Suprapubic skin (tissue), 4 donors: ENCODE results near the gene ZBTB2.

Experiments used
- POLR2A ChIP-seq, 2 donors: fragments of 450-650 bp; IDR thresholded peaks; one replicate each; pipeline ENCODE4 v1.6.1; 2017; ENCODE audit warnings: antibody characterized with exemption in 2 of 2, mild to moderate bottlenecking in 2 of 2, moderate library complexity in 2 of 2
- POLR2AphosphoS5 ChIP-seq, 3 donors: sonication (generic); formaldehyde crosslinking; IDR thresholded peaks; one replicate each; pipeline ENCODE4 v1.6.1; 2017; ENCODE audit warnings: antibody characterized with exemption in 3 of 3
- TF ChIP-seq, protein P1 (sequence below), 2 donors: fragments of 200-600 bp in 1 of 2; fragments of 450-650 bp in 1 of 2; sonication (generic) in 1 of 2; IDR thresholded peaks; one replicate each; pipeline ENCODE4 v1.5.1; 2016 to 2019; ENCODE audit warnings: antibody characterized with exemption in 2 of 2, mild to moderate bottlenecking in 1 of 2, moderate library complexity in 1 of 2

DNA sequence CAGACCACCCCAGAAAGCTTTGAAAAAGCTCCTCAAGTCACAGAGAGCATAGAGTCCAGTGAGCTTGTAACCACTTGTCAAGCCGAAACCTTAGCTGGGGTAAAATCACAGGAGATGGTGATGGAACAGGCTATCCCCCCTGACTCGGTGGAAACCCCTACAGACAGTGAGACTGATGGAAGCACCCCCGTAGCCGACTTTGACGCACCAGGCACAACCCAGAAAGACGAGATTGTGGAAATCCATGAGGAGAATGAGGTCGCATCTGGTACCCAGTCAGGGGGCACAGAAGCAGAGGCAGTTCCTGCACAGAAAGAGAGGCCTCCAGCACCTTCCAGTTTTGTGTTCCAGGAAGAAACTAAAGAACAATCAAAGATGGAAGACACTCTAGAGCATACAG, 39.6 kb downstream of the ZBTB2 start:
- TF ChIP-seq POLR2AphosphoS5 (IDR thresholded peaks at IDR 0.05) (no peak), POLR2A (IDR thresholded peaks at IDR 0.05) (no peak)
- TF ChIP-seq, protein P1, sequence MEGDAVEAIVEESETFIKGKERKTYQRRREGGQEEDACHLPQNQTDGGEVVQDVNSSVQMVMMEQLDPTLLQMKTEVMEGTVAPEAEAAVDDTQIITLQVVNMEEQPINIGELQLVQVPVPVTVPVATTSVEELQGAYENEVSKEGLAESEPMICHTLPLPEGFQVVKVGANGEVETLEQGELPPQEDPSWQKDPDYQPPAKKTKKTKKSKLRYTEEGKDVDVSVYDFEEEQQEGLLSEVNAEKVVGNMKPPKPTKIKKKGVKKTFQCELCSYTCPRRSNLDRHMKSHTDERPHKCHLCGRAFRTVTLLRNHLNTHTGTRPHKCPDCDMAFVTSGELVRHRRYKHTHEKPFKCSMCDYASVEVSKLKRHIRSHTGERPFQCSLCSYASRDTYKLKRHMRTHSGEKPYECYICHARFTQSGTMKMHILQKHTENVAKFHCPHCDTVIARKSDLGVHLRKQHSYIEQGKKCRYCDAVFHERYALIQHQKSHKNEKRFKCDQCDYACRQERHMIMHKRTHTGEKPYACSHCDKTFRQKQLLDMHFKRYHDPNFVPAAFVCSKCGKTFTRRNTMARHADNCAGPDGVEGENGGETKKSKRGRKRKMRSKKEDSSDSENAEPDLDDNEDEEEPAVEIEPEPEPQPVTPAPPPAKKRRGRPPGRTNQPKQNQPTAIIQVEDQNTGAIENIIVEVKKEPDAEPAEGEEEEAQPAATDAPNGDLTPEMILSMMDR (IDR thresholded peaks at IDR 0.05), result no peak
